WERI-Rb-1 (cell line): ENCODE measurements around the gene EGFR.

Experiments used
- DNase-seq: peaks from one replicate; pipeline ENCODE4 v3.0.0-alpha.2; 2020
- H3K27ac ChIP-seq: fragments of 250-450 bp; sonication (Bioruptor Pico); 2 replicates; pipeline ENCODE4 v1.5.1; 2020; ENCODE audit warnings: mild to moderate bottlenecking, moderate library complexity
- H3K27me3 ChIP-seq: fragments of 250-450 bp; sonication (Bioruptor Pico); 2 replicates; pipeline ENCODE4 v1.5.1; 2021; ENCODE audit warnings: mild to moderate bottlenecking, low read depth, moderate library complexity; ENCODE audit not compliant: insufficient read depth, severe bottlenecking
- H3K36me3 ChIP-seq: fragments of 250-450 bp; sonication (Bioruptor Pico); 2 replicates; pipeline ENCODE4 v1.5.1; 2020; ENCODE audit warnings: mild to moderate bottlenecking, moderate library complexity
- H3K4me3 ChIP-seq: 2 replicates; pipeline ENCODE4 v1.5.1; 2011; ENCODE audit warnings: low read depth, mild to moderate bottlenecking, control low read depth, low read length
- H3K9me3 ChIP-seq: fragments of 250-450 bp; sonication (Bioruptor Pico); 2 replicates; pipeline ENCODE4 v1.5.1; 2021; ENCODE audit warnings: mild to moderate bottlenecking, moderate library complexity; ENCODE audit not compliant: severe bottlenecking
- TF ChIP-seq, protein P1 (sequence below): IDR thresholded peaks from 2 replicates; pipeline ENCODE4 v1.5.1; 2011; ENCODE audit warnings: low read depth, mild to moderate bottlenecking, control low read depth, inconsistent platforms, low read length

The EGFR gene

DNA sequence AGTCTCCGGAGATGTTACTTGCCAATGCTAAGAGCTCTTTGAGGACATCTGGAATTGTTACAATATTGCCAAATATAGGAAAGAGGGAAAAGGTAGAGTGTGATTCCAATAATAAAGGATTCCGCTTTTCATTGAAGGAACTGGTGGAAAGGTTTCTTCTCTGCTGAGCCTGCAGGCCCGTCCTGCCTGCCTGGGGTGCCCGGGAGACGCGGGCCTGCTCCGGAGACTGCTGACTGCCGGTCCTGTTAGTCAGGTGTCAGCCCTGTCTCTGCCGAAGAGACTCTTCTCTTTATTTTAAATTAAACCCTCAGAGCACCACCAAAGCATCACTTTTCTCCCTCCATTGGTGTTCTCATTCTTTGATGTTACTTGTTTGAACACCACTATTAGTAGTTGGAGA is 2.2 kb downstream of the EGFR start:
- no peaks in the 10 kb centered on the region for H3K36me3 ChIP-seq
- H3K9me3 ChIP-seq = no peaks in the 10 kb centered on the region
- peaks cover 42% of the 10 kb centered on the region for H3K27me3 ChIP-seq
- TF ChIP-seq, protein P1, sequence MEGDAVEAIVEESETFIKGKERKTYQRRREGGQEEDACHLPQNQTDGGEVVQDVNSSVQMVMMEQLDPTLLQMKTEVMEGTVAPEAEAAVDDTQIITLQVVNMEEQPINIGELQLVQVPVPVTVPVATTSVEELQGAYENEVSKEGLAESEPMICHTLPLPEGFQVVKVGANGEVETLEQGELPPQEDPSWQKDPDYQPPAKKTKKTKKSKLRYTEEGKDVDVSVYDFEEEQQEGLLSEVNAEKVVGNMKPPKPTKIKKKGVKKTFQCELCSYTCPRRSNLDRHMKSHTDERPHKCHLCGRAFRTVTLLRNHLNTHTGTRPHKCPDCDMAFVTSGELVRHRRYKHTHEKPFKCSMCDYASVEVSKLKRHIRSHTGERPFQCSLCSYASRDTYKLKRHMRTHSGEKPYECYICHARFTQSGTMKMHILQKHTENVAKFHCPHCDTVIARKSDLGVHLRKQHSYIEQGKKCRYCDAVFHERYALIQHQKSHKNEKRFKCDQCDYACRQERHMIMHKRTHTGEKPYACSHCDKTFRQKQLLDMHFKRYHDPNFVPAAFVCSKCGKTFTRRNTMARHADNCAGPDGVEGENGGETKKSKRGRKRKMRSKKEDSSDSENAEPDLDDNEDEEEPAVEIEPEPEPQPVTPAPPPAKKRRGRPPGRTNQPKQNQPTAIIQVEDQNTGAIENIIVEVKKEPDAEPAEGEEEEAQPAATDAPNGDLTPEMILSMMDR = no peak
- DNase-seq = no peak
- no peak overlapping the region for H3K4me3 ChIP-seq
- H3K27ac ChIP-seq = no peak overlapping the region

DNA sequence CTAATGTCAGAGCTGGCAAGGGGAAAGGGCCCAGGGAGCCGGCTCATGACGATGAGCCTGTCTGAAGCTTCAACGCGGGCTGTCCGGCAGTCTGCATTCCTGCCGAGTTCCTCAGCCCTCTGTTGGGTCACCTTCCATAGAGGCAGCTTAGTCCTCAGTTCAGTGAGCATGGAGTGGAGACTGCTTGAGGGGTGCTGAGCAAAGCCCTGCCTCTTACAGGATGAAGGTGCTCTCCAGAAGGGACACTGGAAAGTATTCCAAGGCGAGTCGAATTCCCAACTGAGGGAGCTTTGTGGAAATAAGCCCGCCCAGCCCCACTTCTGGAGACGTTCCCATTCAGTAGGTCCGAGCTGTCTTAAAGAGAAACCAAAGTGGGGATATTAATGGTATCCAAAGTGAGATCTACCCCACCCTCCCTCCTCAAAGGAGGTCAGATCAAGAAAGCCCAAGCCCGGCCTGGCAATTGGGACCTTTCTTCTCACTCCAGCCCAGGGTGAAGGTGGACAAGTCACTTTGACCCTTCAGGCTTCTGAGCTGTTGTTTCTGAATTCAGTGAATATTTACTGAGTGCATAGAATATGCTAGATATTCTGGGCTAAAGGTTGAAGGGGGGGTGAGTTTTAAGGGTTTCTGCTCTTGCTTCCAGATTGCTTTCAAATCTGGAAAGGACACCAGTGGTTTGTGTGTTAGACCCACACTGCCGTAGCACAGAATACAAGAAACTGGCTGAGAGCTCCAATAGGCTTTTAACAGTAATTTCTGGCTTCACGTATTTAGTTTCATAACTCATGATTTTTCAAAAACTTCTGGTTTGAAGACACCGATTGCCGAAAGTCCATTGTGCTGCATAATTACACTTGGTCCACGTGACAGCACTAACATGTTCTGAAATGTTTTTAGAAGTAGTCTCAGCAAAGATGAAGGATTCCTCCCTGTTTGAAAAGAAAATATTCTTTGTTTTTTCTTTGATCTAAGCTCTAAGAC is 3.5 kb downstream of the EGFR start:
- no peak overlapping the region for H3K4me3 ChIP-seq
- no peak for DNase-seq
- TF ChIP-seq, protein P1 = no peak
- peaks cover 37% of the 10 kb centered on the region for H3K27me3 ChIP-seq
- no peaks in the 10 kb centered on the region for H3K36me3 ChIP-seq
- H3K27ac ChIP-seq = no peak overlapping the region
- H3K9me3 ChIP-seq = no peaks in the 10 kb centered on the region

DNA sequence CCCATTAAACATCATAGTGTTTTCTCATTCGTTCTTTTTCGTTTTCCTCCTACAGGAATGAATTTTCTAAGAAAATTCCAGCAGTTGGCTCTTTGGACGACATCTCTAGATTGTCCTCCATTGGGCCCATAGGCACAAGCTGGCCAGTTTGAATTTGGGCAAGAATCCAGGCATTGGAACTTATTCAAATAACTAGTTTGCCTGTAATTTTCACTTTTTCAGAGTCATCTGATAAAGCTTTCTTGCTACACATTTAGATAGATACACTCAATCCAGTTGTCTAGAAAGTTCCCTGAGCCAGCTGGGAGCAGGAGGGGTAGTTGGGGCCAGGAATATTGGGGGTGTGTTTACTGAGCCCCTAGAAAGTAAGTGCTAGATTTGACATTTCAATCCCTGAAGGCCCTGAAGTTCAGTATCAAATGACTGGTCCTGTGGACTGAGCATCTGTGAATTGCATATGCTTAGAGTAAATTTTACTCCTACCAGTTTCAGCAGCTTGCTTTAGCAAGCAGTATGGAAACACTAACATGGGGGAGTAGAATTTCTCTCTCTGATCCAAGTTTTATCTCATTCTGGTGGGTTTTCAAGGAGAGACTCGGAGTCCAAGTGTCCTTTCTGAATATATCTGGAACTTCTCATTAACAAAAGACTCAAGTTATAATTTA is 5.2 kb downstream of the EGFR start:
- DNase-seq = no peak
- Histone ChIP-seq H3K36me3 (no peaks in the 10 kb centered on the region), H3K27ac (no peak overlapping the region), H3K4me3 (no peak overlapping the region), H3K9me3 (no peaks in the 10 kb centered on the region), H3K27me3 (peaks cover 28% of the 10 kb centered on the region)
- TF ChIP-seq, protein P1 = no peak

DNA sequence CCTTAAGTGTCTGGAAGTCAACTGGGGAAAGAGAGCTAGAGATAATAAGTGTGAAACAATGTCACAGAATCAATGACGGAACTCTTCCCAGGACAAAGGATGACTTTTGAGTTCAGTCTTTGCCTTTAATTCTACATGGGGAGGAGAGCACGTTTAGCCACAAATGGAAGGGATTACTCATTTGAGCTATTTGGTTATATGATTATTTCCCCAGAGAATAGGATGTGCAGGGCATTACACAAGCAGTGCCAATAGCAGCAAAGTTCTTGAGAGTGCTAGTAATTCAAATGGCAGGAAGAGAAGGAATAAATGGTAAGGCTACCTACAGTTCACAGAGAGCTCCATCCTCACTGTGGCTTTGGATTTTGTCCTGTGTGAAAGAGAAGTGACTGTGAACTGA is 6.0 kb downstream of the EGFR start:
- H3K27ac ChIP-seq = no peak overlapping the region
- H3K4me3 ChIP-seq = no peak overlapping the region
- no peaks in the 10 kb centered on the region for H3K9me3 ChIP-seq
- DNase-seq = no peak
- peaks cover 23% of the 10 kb centered on the region for H3K27me3 ChIP-seq
- TF ChIP-seq, protein P1 = no peak
- H3K36me3 ChIP-seq = no peaks in the 10 kb centered on the region

DNA sequence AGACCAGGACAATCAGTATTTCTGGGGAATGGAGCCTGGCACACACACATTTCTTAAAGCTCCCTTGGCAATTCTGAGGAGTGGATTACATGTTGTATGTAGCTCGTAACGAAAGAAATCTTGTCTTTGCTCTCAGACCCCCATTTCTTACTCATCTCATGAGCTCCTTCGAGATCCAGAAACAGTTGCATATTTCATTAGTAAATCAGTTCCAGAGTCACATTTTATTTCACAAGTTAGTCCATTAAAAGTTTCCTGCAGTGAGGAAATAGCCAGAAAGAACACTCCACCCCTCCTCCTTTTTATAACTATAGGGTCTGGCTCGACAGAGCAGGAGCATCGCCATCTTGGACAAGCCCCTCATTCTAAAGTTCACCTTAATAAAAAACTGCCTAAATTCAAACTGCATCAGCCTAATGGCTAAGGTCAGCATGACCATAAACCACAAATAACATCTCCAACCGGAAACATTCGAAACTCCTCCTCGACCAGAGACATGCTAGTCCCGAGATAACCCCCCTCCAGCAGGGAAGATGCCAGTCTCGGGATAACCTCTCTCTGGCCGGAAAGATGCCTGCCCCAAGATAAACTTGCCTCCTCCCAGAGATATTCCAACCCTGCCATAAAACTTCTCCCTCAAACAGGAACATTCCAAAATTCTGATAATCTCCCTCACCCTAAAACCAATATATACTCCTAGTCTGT is 7.4 kb downstream of the EGFR start:
- Histone ChIP-seq H3K9me3 (no peaks in the 10 kb centered on the region), H3K27me3 (peaks cover 11% of the 10 kb centered on the region), H3K36me3 (no peaks in the 10 kb centered on the region), H3K4me3 (no peak overlapping the region), H3K27ac (no peak overlapping the region)
- no peak for DNase-seq
- TF ChIP-seq, protein P1 = no peak
